Left cardiac atrium (tissue), 4 donors: ENCODE data around the gene DOLPP1. TPM values are rescaled to one million over a fixed set of nuclear protein-coding genes. Genes with fewer than 3 reads are reported as not detected.
"Not testable (repeated sequence)": the region's sequence is repeated elsewhere in the genome, so short reads cannot be mapped to it uniquely, and the experiment has no call there.

Experiments used
- ATAC-seq, 2 donors: fragments of 200-7000 bp; cut with Tn5 transposase; one replicate each; pipeline ENCODE4 v1.9.1; 2020; ENCODE audit warnings: mild to moderate bottlenecking in 2 of 2, moderate library complexity in 2 of 2
- DNase-seq: peaks from one replicate; pipeline ENCODE4 v3.0.0-alpha.2; 2020
- intact Hi-C, 2 donors: fragments of 100-400 bp; cut with DNase I; formaldehyde crosslinking; loops; one replicate each; pipeline versions ENCODE4 v1.14.1 to v1.15.1; 2022 to 2023
- total RNA-seq, 2 donors: library from RNA; stranded (reverse); fragmentation: NEBNext Ultra II Directional; extraction: Animal tissue kit (Norgen Biotek cat#: 25700); gene quantifications; one replicate each; pipeline ENCODE4 v1.2.1, GENCODE V29; 2021
- donor health status: DM: no; HTN: yes; CAD: no.
- donor health status: DM: no; HTN: yes; CAD: no; lungs with severe emphysema.
- donor health status: DM: yes; HTN: yes; CAD: no.
- donor health status: Dilated cardiomyopathy.

The DOLPP1 gene
- total RNA-seq, 2 donors from 2014 or later = 4.5 to 5.0 TPM

- not testable (repeated sequence) for ATAC-seq, DNase-seq
- intact Hi-C loops = loop anchor here in 1 of 2 donors (5.0 kb wide), 1 partner anchor 652 kb away; no protein-coding TSS in a partner anchor
Measured at GRCh38 chr9:129130271-129130670, 49.4 kb downstream of the DOLPP1 start.

- ATAC-seq = no peak
- intact Hi-C loops = loop anchor here in 1 of 2 donors (5.0 kb wide), 1 partner anchor 652 kb away; no protein-coding TSS in a partner anchor
Measured at GRCh38 chr9:129130791-129131190, 49.9 kb downstream of the DOLPP1 start.

GRCh38 chr9:129131300-129132145, 50.6 kb downstream of the DOLPP1 start:
- peak; percentile 79 for DNase-seq
- intact Hi-C loops = loop anchor here in 1 of 2 donors (5.0 kb wide), 1 partner anchor 651 kb away; no protein-coding TSS in a partner anchor
- peak; percentile 88 to 91 for ATAC-seq

More at GRCh38 chr9:129130791-129131190, 49.9 kb downstream of the DOLPP1 start:
- DNase-seq = no peak

DNA sequence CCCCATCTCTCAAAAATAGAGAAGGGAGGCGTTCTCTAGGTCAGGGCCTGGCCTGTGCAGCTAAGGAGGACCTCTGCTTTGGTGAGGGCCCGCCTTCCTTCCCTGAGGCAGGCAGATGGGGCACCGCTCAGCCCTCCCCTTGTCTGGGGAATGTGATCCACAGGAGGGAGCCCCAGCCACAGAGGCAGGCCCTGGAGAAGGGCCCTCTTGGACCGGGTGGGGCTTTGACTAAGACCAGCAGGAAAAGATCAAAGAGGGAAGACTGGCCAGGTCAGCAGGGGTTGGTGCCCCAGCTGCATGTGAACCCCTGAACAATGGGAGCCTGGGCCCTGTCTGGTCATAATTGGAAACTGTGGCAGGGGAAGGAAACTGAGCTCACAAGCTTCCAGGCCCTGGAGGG, 52.2 kb downstream of the DOLPP1 start:
- ATAC-seq = no peak
- DNase-seq = no peak
- intact Hi-C loops = loop anchor here in 1 of 2 donors (5.0 kb wide), 1 partner anchor 649 kb away; no protein-coding TSS in a partner anchor

DNA sequence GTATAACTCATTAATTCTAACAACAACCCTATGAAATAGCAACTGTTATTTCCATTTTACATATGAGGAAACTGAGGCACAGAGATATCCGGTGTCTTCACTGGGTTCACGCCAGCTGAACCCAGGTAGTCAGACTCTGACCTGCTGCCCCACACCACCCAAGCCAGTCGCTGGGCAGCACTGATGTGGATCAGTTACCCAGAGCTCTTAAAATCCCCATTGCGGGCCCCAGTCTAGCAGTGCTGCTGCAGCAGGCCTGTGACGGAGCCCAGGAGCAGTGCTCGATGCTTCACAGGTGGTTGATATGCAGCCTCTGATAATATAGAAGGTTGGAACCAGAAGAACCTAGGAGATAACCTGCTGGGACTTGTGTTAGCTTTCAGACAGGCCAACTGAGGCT, 54.6 kb downstream of the DOLPP1 start:
- ATAC-seq (no peak), DNase-seq (no peak)
- intact Hi-C loops = no loop called here

GRCh38 chr9:129136446-129137035, 55.6 kb downstream of the DOLPP1 start:
- DNase-seq = no peak
- ATAC-seq = no peak
- intact Hi-C loops = no loop called here

GRCh38 chr9:129137292-129138143, 56.6 kb downstream of the DOLPP1 start:
- no peak for ATAC-seq
- intact Hi-C loops = loop anchor here in 1 of 2 donors (2.0 kb wide), 1 partner anchor 473 kb away; no protein-coding TSS in a partner anchor
- DNase-seq = no peak

- intact Hi-C loops = loop anchor here in 1 of 2 donors (2.0 kb wide), 1 partner anchor 473 kb away; no protein-coding TSS in a partner anchor
- ATAC-seq (no peak), DNase-seq (no peak)
Measured at GRCh38 chr9:129138144-129138462, 57.2 kb downstream of the DOLPP1 start.

- intact Hi-C loops = loop anchor here (1.0 to 2.0 kb wide), 2 partner anchors 472 kb away; no protein-coding TSS in a partner anchor
- peak; percentile 81 for DNase-seq
- ATAC-seq = peak; percentile 15 to 24
Measured at GRCh38 chr9:129138476-129139232, 57.7 kb downstream of the DOLPP1 start.

GRCh38 chr9:129139233-129139992, 58.5 kb downstream of the DOLPP1 start:
- intact Hi-C loops = loop anchor here (1.0 to 2.0 kb wide), 2 partner anchors 471 kb away; no protein-coding TSS in a partner anchor
- DNase-seq = peak; percentile 84
- peak; percentile 56 to 64 for ATAC-seq

- DNase-seq (peak; percentile 96), ATAC-seq (peak; percentile 77 to 85)
- intact Hi-C loops = loop anchor here (1.0 to 5.0 kb wide), 4 partner anchors 347 to 471 kb away; no protein-coding TSS in a partner anchor
Measured at GRCh38 chr9:129139993-129140396, 59.1 kb downstream of the DOLPP1 start.

Other genes with a start within 250 kb of the DOLPP1 start
- 10 to 100 TPM; 10.4 to 10.8 TPM for gene KYAT1, start 199.2 kb upstream of the DOLPP1 start, total RNA-seq
- gene LRRC8A, start 199.0 kb upstream of the DOLPP1 start, total RNA-seq = 10 to 100 TPM; 23.7 to 47.8 TPM
- 10 to 100 TPM; 21.4 to 28.2 TPM for gene PHYHD1, start 160.1 kb upstream of the DOLPP1 start, total RNA-seq
- 10 to 100 TPM in 1 of 2 donors, 1 to 10 TPM in 1; 9.3 to 11.3 TPM for gene DOLK, start 133.5 kb upstream of the DOLPP1 start, total RNA-seq
- 10 to 100 TPM; 14.8 to 30.0 TPM for gene NUP188, start 133.4 kb upstream of the DOLPP1 start, total RNA-seq
- 10 to 100 TPM; 35.5 to 39.6 TPM for gene SH3GLB2, start 52.8 kb upstream of the DOLPP1 start, total RNA-seq
- gene MIGA2, start 44.5 kb upstream of the DOLPP1 start, total RNA-seq = 10 to 100 TPM; 31.8 to 36.3 TPM
- 10 to 100 TPM; 58.4 to 61.1 TPM for gene CRAT, start 29.7 kb downstream of the DOLPP1 start, total RNA-seq
- 100 to 1,000 TPM; 113 to 131 TPM for gene PTPA, start 30.3 kb downstream of the DOLPP1 start, total RNA-seq
- 10 to 100 TPM in 1 of 2 donors, 1 to 10 TPM in 1; 5.4 to 13.1 TPM for gene IER5L, start 97.2 kb downstream of the DOLPP1 start, total RNA-seq